ENCODE results near the gene CD163. TPM values are rescaled to one million over a fixed set of nuclear protein-coding genes. Genes with fewer than 3 reads are reported as not detected.

Gene CD163
- total RNA-seq = not detected in 2 replicates

GRCh38 chr12:7503686-7504415, at the start of gene CD163:
TSS of gene CD163 (minus strand) at chr12:7503777. CDS start at chr12:7503690, 87 bp downstream.

GRCh38 chr12:7444076-7444475, 59.5 kb downstream of the CD163 start, which contains the start of gene CD163L1:
TSS of gene CD163L1 (minus strand) at chr12:7444153. CDS start at chr12:7444127, 26 bp downstream.

Other genes with a start within 250 kb of the CD163 start
- not detected in 2 replicates for gene ACSM4, start 199.7 kb downstream of the CD163 start, total RNA-seq
- 0.16 and 0.38 TPM in 2 replicates for gene CD163L1, start 59.6 kb downstream of the CD163 start, total RNA-seq
- gene APOBEC1, start 162.1 kb upstream of the CD163 start, total RNA-seq = not detected in 2 replicates
- gene GDF3, start 192.0 kb upstream of the CD163 start, total RNA-seq = not detected in 2 replicates
- not detected in 2 replicates for gene DPPA3, start 207.7 kb upstream of the CD163 start, total RNA-seq
- gene CLEC4C, start 243.6 kb upstream of the CD163 start, total RNA-seq = not detected in 2 replicates

All from hair follicular keratinocyte (primary cell).